GM23248 (cell line): ENCODE results near the gene PHLDB3.

Experiments used
- EZH2 ChIP-seq: fragments of 200-600 bp; sonication (generic); IDR thresholded peaks from 2 replicates; pipeline ENCODE4 v1.6.1; 2018; ENCODE audit warnings: antibody characterized with exemption, mild to moderate bottlenecking; ENCODE audit not compliant: insufficient read depth, poor library complexity, severe bottlenecking
- EZH2phosphoT487 ChIP-seq: fragments of 200-600 bp; sonication (generic); IDR thresholded peaks from 2 replicates; pipeline ENCODE4 v1.6.1; 2018; ENCODE audit warnings: antibody characterized with exemption, moderate library complexity, mild to moderate bottlenecking, low read depth; ENCODE audit not compliant: insufficient read depth

- TF ChIP-seq EZH2 (no peak), EZH2phosphoT487 (no peak)
Measured at GRCh38 chr19:43470288-43470687, 34.3 kb downstream of the PHLDB3 start.
